ENCODE data around the gene OLFM1.

Gene OLFM1

GRCh38 chr9:135087489-135087792, at the start of gene OLFM1:
TSS of gene OLFM1 (plus strand) at chr9:135087668. CDS start at chr9:135087990, 322 bp downstream.
- DNase-seq (ENCODE audit: low read depth), result peak; percentile 24

GRCh38 chr9:135038331-135038730, 49.1 kb upstream of the OLFM1 start:
- no peak for DNase-seq (ENCODE audit: low read depth)

DNA sequence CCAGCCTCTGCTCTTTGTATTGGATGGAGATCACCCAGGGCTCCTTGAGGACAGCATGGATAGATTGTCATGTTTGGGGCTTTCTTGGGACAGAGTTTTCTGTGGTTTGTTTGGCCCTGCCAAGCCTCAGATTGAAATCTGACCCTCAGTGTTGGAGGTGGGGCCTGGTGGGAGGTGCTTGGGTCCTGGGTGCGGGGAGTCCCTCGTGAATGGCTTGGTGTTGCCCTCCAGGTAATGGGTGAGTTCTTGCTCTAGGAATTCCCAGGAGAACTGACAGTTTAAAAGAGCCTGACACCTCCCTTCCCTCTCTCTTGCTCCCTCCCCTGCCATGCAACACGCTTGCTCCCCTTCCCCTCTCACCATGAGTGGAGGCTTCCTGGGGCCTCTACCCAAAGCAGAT, 48.6 kb upstream of the OLFM1 start:
- DNase-seq (ENCODE audit: low read depth), result no peak

- no peak for DNase-seq (ENCODE audit: low read depth)
Observed at GRCh38 chr9:135039266-135039870, 48.1 kb upstream of the OLFM1 start.

DNA sequence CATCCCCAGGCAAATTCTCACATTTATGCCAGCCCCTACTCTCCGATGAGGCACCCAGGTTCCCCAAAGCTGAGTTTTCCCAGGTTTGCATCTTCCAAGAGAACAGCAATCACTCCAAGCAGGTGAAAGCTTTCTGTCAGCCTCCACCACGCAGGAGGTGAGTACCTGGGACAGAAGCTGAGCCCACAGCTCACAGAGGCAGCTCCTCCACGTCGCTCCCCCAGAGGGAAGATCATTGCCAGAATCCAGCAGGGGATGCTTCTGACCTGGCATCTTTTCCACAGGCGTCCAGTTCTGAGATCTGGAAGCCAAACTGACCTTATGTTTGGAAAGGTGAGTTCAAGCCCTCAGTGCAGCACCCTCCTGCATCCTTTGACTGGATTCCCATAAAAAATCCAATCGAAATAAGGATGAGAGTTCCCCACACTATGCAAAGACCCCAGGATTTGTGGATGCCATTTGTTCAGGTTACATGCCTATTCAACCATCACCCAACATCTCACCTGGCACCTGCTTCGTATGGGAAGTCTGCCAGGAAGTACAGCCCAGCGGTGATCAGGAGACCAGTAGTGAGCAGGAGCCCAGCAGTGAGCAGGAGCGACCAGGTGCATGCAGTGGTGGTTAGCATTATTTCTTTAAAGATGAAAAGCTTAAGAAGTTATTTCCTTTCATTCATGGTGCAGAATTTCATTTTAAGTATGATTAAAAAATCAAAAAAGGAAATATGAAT, 47.4 kb upstream of the OLFM1 start:
- DNase-seq (ENCODE audit: low read depth), result no peak

DNA sequence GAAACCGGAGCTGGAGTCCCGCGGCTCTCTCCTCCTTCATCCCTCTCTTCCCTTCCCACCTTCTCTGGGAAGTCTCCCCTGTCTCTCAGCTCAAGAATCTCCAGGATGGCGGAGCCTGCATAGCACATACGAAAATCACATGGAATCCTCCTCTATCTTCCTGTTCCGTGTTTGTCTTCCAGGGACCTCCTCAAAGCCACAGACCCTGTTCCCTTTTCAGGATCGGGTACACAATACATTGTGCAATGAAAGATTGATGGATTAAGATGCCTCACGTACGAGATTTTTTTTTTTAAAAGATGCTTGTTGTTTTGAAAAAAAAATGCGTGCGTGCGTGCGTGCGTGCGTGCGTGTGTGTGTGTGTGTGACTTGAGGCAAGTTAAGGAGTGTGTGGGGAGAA, 46.6 kb upstream of the OLFM1 start:
- DNase-seq (ENCODE audit: low read depth), result no peak

GRCh38 chr9:135043345-135043744, 44.1 kb upstream of the OLFM1 start:
- DNase-seq (ENCODE audit: low read depth), result no peak

- DNase-seq (ENCODE audit: low read depth), result no peak
Observed at GRCh38 chr9:135045264-135045927, 42.1 kb upstream of the OLFM1 start.

GRCh38 chr9:135045928-135046738, 41.3 kb upstream of the OLFM1 start:
- DNase-seq (ENCODE audit: low read depth), result no peak

DNA sequence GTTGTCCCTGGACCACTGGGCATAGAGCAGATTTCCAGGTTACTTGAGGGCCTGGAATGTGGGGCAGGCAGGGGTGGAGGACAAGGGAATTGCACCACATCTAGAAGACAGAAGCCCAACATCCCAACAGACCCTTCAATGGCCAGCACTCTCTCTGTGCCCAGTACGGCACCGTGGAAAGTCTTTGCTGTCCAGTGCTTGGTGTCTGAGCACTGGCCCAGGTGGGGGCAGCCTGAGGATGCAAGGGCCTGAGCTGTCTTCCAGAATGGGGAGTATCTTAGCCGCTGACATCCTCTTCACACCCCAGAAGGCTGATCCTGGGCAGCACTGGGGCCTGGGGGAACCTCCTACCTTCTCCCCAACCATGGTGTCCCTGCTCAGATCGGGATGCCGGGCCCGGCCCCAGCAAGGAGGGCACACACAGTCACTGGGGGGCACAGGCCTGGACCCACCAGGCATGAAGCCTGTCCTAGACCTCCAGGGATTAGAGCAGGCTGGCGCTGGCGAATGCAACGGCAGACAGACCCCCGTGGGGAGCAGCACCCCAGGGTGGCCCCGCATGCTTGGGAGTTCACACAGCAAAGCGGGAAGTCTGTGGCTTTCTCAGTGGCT, 40.6 kb upstream of the OLFM1 start:
- no peak for DNase-seq (ENCODE audit: low read depth)

DNA sequence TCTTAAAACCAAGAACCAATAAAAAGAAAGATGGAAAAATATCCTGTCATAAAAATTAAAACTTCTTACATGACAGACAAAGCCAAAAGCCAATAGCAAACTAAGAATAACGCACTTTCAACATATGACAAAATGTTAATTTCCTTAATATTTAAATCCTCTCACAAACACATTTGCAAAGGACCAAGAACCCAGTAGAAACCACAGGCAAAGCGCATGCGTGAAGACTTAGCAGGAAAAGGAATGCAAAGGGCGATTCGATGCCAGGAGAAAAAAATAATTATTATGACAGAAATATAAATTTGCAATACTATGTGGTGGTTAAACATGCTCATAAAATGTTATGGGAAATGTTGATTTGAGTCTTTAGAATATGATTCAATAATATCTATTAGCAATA, 39.9 kb upstream of the OLFM1 start:
- no peak for DNase-seq (ENCODE audit: low read depth)

DNA sequence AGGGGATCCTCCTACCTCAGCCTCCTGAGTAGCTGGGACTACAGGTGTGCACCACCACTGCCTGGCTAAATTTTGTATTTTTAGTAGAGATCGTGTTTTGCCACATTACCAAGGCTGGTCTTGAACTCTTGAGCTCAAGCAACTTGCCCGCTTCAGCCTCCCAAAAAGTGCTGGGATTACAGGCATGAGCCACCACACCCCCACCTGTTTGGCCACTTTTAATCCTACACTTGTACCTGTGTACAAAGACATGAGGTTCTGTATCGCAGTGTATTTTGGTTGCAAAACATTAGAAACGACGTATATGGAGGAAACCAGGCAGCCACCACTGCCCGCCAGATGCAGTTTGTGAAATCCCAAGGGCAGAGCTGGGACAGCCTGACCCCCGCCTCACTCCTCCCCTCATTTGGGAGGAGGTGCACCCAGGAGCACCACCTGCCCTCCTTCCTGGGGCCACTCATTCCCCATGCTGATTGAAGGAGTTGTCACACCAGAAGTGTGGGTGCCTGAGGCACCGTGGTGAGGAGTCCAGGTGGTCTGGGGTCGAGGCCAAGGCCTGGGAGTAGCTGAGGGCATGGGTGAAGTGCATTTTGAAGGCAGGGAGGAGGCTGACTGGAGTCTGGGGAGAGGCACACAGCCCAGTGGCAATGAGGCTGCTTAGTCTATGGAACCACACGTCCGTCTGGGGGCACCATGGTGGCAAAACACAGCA, 39.3 kb upstream of the OLFM1 start:
- no peak for DNase-seq (ENCODE audit: low read depth)

- no peak for DNase-seq (ENCODE audit: low read depth)
Observed at GRCh38 chr9:135048758-135049444, 38.6 kb upstream of the OLFM1 start.

DNA sequence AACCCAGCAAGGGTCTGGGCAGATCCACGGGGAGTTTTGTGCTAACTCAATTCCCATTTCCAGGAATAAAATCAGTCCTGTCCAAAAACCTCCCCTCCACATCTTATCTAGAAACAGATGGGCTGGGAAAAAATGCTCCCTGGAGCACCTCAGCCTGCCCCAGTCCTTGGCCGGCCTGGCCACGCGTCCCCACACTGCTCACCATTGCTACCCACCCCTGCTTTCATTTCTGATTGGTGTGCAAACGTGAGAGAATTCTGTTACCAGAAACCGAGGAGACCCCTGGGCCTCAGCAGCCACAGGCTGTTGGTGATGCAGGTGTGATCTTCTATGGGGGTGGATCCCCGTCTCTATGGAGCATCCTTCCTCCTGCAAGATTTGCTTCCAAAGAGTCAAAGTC, 38.0 kb upstream of the OLFM1 start:
- DNase-seq (ENCODE audit: low read depth), result no peak

DNA sequence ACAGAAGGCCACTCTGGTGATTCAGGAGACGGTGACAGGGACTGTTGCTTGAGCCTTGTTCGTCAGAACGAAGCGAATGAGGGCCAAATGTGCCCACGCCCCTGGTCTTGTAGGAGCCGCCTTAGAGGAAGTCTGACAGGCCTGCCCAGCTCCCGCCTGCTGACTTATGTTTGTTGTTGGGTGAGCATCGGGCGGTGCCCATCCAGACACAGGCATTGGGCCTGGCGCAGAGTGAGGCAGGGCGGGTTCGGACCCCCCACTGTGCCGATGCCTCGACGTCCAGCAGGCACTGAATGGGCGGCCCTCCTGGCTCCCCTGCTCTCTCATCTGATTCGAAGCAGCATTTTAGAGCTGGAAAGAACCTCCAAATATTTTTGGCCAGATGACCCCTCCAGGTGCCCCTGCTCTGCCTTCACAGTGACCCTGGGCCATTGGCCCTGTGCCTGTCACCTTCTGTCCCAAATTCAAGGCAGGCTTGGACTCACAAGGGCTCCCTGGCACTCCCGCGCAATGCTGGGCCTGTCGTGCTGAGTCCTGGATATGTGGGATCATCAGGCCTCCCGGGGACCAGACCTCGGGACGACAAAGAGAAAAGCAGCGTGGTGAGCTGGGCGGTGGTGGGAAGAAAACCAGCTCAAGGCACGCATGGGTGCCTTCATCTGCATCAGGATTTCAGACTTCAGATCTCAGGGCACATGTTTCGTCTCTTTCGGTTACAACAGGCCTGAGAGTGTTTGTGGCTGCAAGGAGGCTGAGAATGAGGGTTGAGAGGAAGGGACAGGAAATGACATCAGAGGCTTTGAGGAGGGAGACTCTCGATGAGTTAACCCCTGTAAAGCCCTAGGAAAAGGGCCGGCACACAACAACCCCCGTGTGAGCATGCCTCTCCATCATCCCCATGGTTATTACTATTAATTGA, 37.1 kb upstream of the OLFM1 start:
- DNase-seq (ENCODE audit: low read depth), result no peak

GRCh38 chr9:135051316-135052038, 36.0 kb upstream of the OLFM1 start:
- DNase-seq (ENCODE audit: low read depth), result no peak

DNA sequence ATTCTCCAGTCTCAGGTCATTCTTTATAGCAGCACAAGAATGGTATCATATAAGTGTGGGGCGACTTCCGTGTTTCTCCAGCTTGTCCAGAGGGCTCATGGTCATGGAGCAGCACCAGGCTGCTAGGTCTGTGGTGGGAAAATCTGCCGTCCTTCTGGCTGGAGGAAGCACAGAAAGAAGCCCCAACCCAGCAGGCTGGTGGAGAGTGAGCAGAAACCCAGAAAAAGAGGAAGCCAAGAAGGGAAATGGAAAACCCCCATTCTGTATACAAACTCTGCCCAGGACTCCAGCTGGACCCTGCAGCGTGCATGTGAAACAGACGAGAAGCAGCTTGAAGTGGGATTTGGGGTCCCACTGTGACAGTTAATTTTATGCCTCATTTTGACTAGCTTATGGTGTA, 34.3 kb upstream of the OLFM1 start:
- no peak for DNase-seq (ENCODE audit: low read depth)

DNA sequence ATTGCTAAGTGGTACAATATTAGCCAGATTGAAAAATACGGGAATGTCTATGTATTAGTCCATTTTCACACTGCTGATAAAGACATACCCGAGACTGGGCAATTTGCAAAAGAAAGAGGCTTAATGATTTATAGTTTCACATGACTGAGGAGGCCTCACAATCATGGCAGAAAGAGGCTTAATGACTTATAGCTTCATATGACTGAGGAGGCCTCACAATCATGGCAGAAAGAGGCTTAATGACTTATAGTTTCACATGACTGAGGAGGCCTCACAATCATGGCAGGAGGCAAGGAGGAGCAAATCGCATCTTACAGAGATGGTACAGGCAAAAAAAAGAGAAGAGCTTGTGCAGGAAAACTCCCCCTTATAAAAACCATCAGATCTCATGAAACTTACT, 32.3 kb upstream of the OLFM1 start:
- no peak for DNase-seq (ENCODE audit: low read depth)

- DNase-seq (ENCODE audit: low read depth), result no peak
Observed at GRCh38 chr9:135056541-135056940, 30.9 kb upstream of the OLFM1 start.
